Gastrocnemius medialis (tissue), 4 donors: Measurements from ENCODE around the gene ERO1B.

Experiments used
- POLR2A ChIP-seq, 2 donors: fragments of 450-650 bp; IDR thresholded peaks; one replicate each; pipeline ENCODE4 v1.6.1; 2017; ENCODE audit warnings: antibody characterized with exemption in 2 of 2, mild to moderate bottlenecking in 2 of 2, moderate library complexity in 2 of 2
- TF ChIP-seq, protein P1 (sequence below), 5 experiments: fragments of 450-650 bp in 3 of 5; fragments of 200-600 bp in 2 of 5; sonication (generic) in 2 of 5; IDR thresholded peaks in 4 of 5; conservative IDR thresholded peaks in 1 of 5; 1 replicate in 4 of 5; 2 replicates in 1 of 5; pipeline ENCODE4 v1.5.1; 2016 to 2019; ENCODE audit warnings: antibody characterized with exemption in 5 of 5, mild to moderate bottlenecking in 3 of 5, moderate library complexity in 3 of 5

DNA sequence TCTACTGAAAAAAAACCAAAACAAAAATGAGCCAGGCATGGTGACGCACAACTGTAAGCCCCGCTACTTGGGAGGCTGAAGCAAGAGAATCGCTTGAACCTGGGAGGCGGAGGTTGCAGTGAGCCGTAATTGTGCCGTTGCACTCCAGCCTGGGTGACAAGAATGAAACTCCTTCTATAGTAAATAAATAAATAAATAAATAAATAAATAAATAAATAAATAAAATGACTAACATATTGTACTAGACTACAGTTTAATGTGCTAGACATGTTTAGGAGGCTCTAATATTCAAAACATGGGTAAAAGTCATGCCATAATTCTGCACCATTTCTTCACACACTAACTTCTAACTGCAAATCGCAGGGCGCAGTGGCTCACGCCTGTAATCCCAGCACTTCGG is 33.3 kb upstream of the ERO1B start:
- TF ChIP-seq, protein P1, sequence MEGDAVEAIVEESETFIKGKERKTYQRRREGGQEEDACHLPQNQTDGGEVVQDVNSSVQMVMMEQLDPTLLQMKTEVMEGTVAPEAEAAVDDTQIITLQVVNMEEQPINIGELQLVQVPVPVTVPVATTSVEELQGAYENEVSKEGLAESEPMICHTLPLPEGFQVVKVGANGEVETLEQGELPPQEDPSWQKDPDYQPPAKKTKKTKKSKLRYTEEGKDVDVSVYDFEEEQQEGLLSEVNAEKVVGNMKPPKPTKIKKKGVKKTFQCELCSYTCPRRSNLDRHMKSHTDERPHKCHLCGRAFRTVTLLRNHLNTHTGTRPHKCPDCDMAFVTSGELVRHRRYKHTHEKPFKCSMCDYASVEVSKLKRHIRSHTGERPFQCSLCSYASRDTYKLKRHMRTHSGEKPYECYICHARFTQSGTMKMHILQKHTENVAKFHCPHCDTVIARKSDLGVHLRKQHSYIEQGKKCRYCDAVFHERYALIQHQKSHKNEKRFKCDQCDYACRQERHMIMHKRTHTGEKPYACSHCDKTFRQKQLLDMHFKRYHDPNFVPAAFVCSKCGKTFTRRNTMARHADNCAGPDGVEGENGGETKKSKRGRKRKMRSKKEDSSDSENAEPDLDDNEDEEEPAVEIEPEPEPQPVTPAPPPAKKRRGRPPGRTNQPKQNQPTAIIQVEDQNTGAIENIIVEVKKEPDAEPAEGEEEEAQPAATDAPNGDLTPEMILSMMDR (IDR thresholded peaks at IDR 0.05 in 4 of 5, conservative IDR thresholded peaks at IDR 0.05 in 1 of 5): no peak
- TF ChIP-seq POLR2A (IDR thresholded peaks at IDR 0.05): no peak
